ENCODE results near the gene SHH. TPM values are rescaled to one million over a fixed set of nuclear protein-coding genes. Genes with fewer than 3 reads are reported as not detected.

SHH gene
- total and polyA plus RNA-seq, 2 of the 13 experiments (the other 11 are each of a cell fraction or from before 2014, with no cell fraction given): 1.9 to 3.4 TPM

GRCh38 chr7:155844019-155844453 lies 31.8 kb upstream of the SHH start (continued):
- TF ChIP-seq ZNF687 (CRISPR knock-in tag; IDR thresholded peaks at IDR 0.05) (peak; percentile 27; the same call in 1 of the 2 replicates), ADNP (CRISPR knock-in tag; IDR thresholded peaks at IDR 0.05) (no peak), ZNF562 (CRISPR knock-in tag; IDR thresholded peaks at IDR 0.05; ENCODE audit: borderline replicate concordance) (no peak), ZSCAN12 (CRISPR knock-in tag; IDR thresholded peaks at IDR 0.05) (no peak), ZKSCAN5 (CRISPR knock-in tag; IDR thresholded peaks at IDR 0.05) (no peak), NR1H2 (CRISPR knock-in tag; IDR thresholded peaks at IDR 0.05; ENCODE audit: borderline replicate concordance, low read depth) (no peak), MBD4 (IDR thresholded peaks at IDR 0.05; ENCODE audit: borderline replicate concordance, low read length) (no peak), TERF1 (CRISPR knock-in tag; IDR thresholded peaks at IDR 0.05) (no peak), BCL6 (CRISPR knock-in tag; IDR thresholded peaks at IDR 0.05) (no peak; the same call in 1 of the 2 replicates), ARHGAP35 (CRISPR knock-in tag; IDR thresholded peaks at IDR 0.05; ENCODE audit: borderline replicate concordance) (no peak), PBX2 (CRISPR knock-in tag; IDR thresholded peaks at IDR 0.05) (no peak), POLR2A (IDR thresholded peaks at IDR 0.05; ENCODE audit: insufficient read depth in 1 of 2, low read depth in 2 of 2, low read length in 2 of 2) (no peak), PITX1 (CRISPR knock-in tag; IDR thresholded peaks at IDR 0.05) (no peak), ZNF678 (CRISPR knock-in tag; IDR thresholded peaks at IDR 0.05) (no peak), ZNF484 (CRISPR knock-in tag; IDR thresholded peaks at IDR 0.05; ENCODE audit: borderline replicate concordance, low read depth) (no peak)

Measured in HepG2 (cell line).